ENCODE data around the gene WDR88. TPM values are rescaled to one million over a fixed set of nuclear protein-coding genes. Genes with fewer than 3 reads are reported as not detected.

The WDR88 gene
- total and polyA plus RNA-seq, 2 donors (not counting 1 experiment from before 2014, with no cell fraction given): 0.47 TPM; not detected in 1

DNA sequence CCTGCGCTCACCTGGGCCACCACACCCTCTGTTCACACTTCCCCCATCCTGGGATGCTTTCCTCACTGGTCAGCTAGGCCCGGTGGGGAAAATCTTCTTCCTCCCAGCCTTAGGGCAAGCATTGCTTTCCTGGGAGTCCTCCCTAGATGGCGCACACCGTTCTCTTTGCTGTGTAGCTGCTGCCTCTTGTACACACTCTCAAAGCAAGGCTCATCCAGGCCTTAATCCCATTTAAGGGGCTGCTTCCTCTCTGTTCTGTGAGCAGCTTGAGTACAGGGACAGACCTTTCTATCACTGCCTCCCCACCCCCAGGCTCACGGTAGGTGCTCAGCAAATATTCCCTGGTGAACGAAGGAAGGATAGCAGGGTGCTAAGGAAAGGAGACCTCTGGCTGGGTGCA is 82.7 kb downstream of the WDR88 start:
- ChIA-PET CTCF (no interaction called here), POLR2A (no interaction called here)
- no peaks in the 10 kb centered on the region for H3K4me1 ChIP-seq (ENCODE audit: control insufficient read depth in 2 of 2, insufficient read depth in 2 of 2, low read length in 2 of 2)
- H3K4me2 ChIP-seq (replicated peaks; ENCODE audit: low read depth, low read length, poor library complexity, severe bottlenecking): no peak overlapping the region
- H4K20me1 ChIP-seq (ENCODE audit: control insufficient read depth, insufficient read depth, low read length, poor library complexity, severe bottlenecking): no peaks in the 10 kb centered on the region
- TF ChIP-seq EZH2 (IDR thresholded peaks at IDR 0.05; ENCODE audit: borderline replicate concordance, insufficient read depth, low read depth, low read length, poor library complexity, severe bottlenecking): no peak
- TF ChIP-seq, protein P1, sequence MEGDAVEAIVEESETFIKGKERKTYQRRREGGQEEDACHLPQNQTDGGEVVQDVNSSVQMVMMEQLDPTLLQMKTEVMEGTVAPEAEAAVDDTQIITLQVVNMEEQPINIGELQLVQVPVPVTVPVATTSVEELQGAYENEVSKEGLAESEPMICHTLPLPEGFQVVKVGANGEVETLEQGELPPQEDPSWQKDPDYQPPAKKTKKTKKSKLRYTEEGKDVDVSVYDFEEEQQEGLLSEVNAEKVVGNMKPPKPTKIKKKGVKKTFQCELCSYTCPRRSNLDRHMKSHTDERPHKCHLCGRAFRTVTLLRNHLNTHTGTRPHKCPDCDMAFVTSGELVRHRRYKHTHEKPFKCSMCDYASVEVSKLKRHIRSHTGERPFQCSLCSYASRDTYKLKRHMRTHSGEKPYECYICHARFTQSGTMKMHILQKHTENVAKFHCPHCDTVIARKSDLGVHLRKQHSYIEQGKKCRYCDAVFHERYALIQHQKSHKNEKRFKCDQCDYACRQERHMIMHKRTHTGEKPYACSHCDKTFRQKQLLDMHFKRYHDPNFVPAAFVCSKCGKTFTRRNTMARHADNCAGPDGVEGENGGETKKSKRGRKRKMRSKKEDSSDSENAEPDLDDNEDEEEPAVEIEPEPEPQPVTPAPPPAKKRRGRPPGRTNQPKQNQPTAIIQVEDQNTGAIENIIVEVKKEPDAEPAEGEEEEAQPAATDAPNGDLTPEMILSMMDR (IDR thresholded peaks at IDR 0.05): no peak
- ATAC-seq (ENCODE audit: low read depth): no peak
- H3K4me1 Mint-ChIP-seq: no peaks in the 10 kb centered on the region
- no peak for DNase-seq
- whole genome bisulfite sequencing (ENCODE audit: insufficient coverage): 75% methylated on average over 4 of the region's 6 CpGs
- no peaks in the 10 kb centered on the region for H3K36me3 ChIP-seq (replicated peaks in 1 of 2; ENCODE audit: control extremely low read depth in 1 of 2, control insufficient read depth in 1 of 2, extremely low read depth in 1 of 2, insufficient read depth in 2 of 2, low read length in 1 of 2)
- H3K4me3 Mint-ChIP-seq: no peak overlapping the region
- H3K9me3 Mint-ChIP-seq (ENCODE audit: insufficient read depth): no peaks in the 10 kb centered on the region
- H3K27ac ChIP-seq (ENCODE audit: low read length in 2 of 2): no peak overlapping the region
- H2AFZ ChIP-seq (ENCODE audit: insufficient read depth, low read depth, low read length, poor library complexity, severe bottlenecking): no peak overlapping the region
- no peaks in the 10 kb centered on the region for H3K27me3 ChIP-seq (replicated peaks in 1 of 4; ENCODE audit: control extremely low read depth in 1 of 4, control insufficient read depth in 3 of 4, insufficient read depth in 4 of 4, low read length in 3 of 4)
- no peaks in the 10 kb centered on the region for H3K79me2 ChIP-seq (ENCODE audit: control insufficient read depth, insufficient read depth, low read length)
- no peak overlapping the region for H3K27ac Mint-ChIP-seq
- H3K27me3 Mint-ChIP-seq: no peaks in the 10 kb centered on the region
- no peaks in the 10 kb centered on the region for H3K9me3 ChIP-seq (ENCODE audit: control extremely low read depth in 1 of 3, control insufficient read depth in 2 of 3, insufficient read depth in 1 of 3, low read length in 2 of 3)
- H3K9ac ChIP-seq (ENCODE audit: low read length): no peak overlapping the region
- no peak overlapping the region for H3K4me3 ChIP-seq (ENCODE audit: control extremely low read depth in 1 of 5, extremely low read depth in 1 of 5, insufficient read depth in 1 of 5, low read depth in 2 of 5, low read length in 4 of 5)
- intact Hi-C loops (cut with micrococcal nuclease): no loop called here

DNA sequence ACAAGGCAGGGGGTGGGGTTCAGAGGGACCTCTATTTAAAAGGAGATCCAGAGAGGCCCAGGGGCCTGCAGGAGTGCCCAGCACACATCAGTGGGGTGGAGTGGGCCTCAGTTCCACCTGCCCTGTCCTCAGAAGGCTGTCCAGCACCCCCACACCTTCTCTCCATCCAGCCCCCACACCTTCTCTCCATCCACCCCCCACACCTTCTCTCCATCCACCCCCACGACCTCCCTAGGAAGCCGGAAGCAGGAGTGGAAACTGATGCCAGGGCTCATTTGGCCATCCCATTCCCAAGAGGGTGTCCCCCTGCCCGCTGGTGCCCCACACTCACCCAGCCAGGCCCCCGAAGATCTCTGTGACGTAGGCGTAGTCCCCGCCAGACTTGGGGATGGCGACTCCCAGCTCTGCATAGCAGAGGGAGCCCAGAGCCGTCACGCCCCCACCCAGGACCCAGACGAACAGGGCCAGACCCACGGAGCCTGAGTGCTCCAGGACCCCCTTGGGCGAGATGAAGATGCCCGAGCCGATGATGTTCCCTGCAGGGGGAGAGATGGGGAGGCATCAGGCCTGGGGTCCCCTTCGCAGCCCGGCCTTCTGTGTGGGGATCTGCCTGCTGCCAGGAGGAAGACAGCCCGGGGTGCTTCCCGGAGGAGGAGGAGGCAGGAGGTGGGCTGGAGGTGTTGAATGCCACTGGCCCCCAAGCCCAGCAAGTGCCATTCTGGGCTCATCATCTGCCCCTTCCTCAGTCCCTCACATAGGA is 83.7 kb downstream of the WDR88 start:
- Mint-ChIP-seq H3K4me1 (no peaks in the 10 kb centered on the region), H3K27me3 (peaks cover 4% of the 10 kb centered on the region), H3K9me3 (ENCODE audit: insufficient read depth) (no peaks in the 10 kb centered on the region), H3K27ac (no peak overlapping the region), H3K4me3 (no peak overlapping the region)
- no peak overlapping the region for H3K4me2 ChIP-seq (replicated peaks; ENCODE audit: low read depth, low read length, poor library complexity, severe bottlenecking)
- 89% methylated on average over 18 of the region's 19 CpGs for WGBS (ENCODE audit: insufficient coverage)
- ATAC-seq (ENCODE audit: low read depth) (no peak), DNase-seq (no peak)
- no peak overlapping the region for H3K27ac ChIP-seq (ENCODE audit: low read length in 2 of 2)
- no peaks in the 10 kb centered on the region for H3K4me1 ChIP-seq (ENCODE audit: control insufficient read depth in 2 of 2, insufficient read depth in 2 of 2, low read length in 2 of 2)
- H2AFZ ChIP-seq (ENCODE audit: insufficient read depth, low read depth, low read length, poor library complexity, severe bottlenecking): no peak overlapping the region
- no peak overlapping the region for H3K9ac ChIP-seq (ENCODE audit: low read length)
- H3K36me3 ChIP-seq (replicated peaks in 1 of 2; ENCODE audit: control extremely low read depth in 1 of 2, control insufficient read depth in 1 of 2, extremely low read depth in 1 of 2, insufficient read depth in 2 of 2, low read length in 1 of 2): no peaks in the 10 kb centered on the region
- CTCF ChIA-PET: no interaction called here
- no peaks in the 10 kb centered on the region for H3K9me3 ChIP-seq (ENCODE audit: control extremely low read depth in 1 of 3, control insufficient read depth in 2 of 3, insufficient read depth in 1 of 3, low read length in 2 of 3)
- no peaks in the 10 kb centered on the region for H3K27me3 ChIP-seq (replicated peaks in 1 of 4; ENCODE audit: control extremely low read depth in 1 of 4, control insufficient read depth in 3 of 4, insufficient read depth in 4 of 4, low read length in 3 of 4)
- intact Hi-C loops (cut with micrococcal nuclease): no loop called here
- H3K79me2 ChIP-seq (ENCODE audit: control insufficient read depth, insufficient read depth, low read length): no peaks in the 10 kb centered on the region
- no peak overlapping the region for H3K4me3 ChIP-seq (ENCODE audit: control extremely low read depth in 1 of 5, extremely low read depth in 1 of 5, insufficient read depth in 1 of 5, low read depth in 2 of 5, low read length in 4 of 5)
- POLR2A ChIA-PET: no interaction called here
- no peak for TF ChIP-seq EZH2 (IDR thresholded peaks at IDR 0.05; ENCODE audit: borderline replicate concordance, insufficient read depth, low read depth, low read length, poor library complexity, severe bottlenecking)
- TF ChIP-seq, protein P1 (IDR thresholded peaks at IDR 0.05): no peak
- H4K20me1 ChIP-seq (ENCODE audit: control insufficient read depth, insufficient read depth, low read length, poor library complexity, severe bottlenecking): no peaks in the 10 kb centered on the region
